Stimulated activated effector memory CD8-positive, alpha-beta T cell treated with anti-CD3 and anti-CD28 coated beads, Interleukin-12 subunit alpha, Interleukin-12 subunit beta, amount 100 ng/mL, for 72 hours (primary cell): ENCODE measurements around the gene COL19A1.
A peak's percentile ranks its signal among the peaks of the same experiment; 100 is the strongest.
"Not testable (repeated sequence)": the region's sequence is repeated elsewhere in the genome, so short reads cannot be mapped to it uniquely, and the experiment has no call there.

ENCODE experiments used
- ATAC-seq: fragments of 150-1000 bp; cut with Tn5 transposase; 2 replicates; pipeline ENCODE4 v1.10.0; 2021
- DNase-seq, 2 donors: peaks; one replicate each; pipeline ENCODE4 v3.0.0; 2021 to 2022; ENCODE audit warnings: low spot score in 2 of 2
- H3K27ac Mint-ChIP-seq: one replicate; pipeline ENCODE4 v1.8.0; 2022; ENCODE audit warnings: mild to moderate bottlenecking, mixed read lengths
- H3K36me3 Mint-ChIP-seq: one replicate; pipeline ENCODE4 v1.8.0; 2022; ENCODE audit warnings: mild to moderate bottlenecking, mixed read lengths
- H3K4me1 Mint-ChIP-seq: one replicate; pipeline ENCODE4 v1.8.0; 2022; ENCODE audit warnings: mixed read lengths
- H3K4me3 Mint-ChIP-seq: one replicate; pipeline ENCODE4 v1.8.0; 2022; ENCODE audit warnings: mild to moderate bottlenecking, mixed read lengths
- H3K9me3 Mint-ChIP-seq: one replicate; pipeline ENCODE4 v1.8.0; 2022; ENCODE audit warnings: mixed read lengths

Gene COL19A1

DNA sequence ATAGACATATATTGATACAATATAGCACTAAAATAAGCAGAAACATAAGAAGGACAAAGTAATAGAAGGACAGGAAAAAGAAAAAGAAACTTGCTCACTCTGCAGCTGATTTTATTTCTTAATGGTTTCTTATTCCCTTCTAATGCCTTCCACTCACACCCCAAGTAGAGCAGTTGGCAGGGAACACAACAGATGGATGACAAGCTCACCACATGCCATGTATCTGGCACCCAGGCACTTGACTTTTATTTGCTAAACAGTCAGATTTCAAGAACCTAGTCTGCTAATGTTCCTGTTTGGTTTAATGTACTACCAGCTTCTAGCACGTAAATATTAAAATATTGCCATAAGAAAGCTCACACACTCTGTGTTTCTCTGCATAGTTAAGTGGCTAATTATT is 87.1 kb downstream of the COL19A1 start:
- DNase-seq, result no peak
- Mint-ChIP-seq H3K4me1 (no peaks in the 10 kb centered on the region), H3K36me3 (no peaks in the 10 kb centered on the region), H3K4me3 (no peak overlapping the region), H3K27ac (no peak overlapping the region), H3K9me3 (no peaks in the 10 kb centered on the region)
- no peak for ATAC-seq

DNA sequence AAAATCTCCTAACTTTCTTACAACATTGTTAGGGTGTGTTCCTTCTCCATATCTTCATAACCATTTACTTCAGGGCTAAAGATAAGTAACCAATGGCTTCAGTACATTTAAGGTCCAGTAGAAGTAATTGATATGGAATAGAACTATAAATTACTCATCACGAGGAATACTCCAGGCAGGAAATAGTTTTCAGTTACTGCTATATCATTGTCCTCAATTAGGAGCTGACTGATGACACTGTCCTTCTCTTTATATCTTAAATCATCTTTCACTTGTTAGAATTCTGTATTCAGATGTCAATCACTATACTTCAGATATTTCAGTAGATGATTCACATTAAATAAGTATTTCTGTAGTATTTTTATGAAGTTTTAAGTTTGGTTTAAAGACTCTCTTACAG is 88.4 kb downstream of the COL19A1 start:
- Mint-ChIP-seq H3K27ac (no peak overlapping the region), H3K9me3 (no peaks in the 10 kb centered on the region), H3K4me3 (no peak overlapping the region), H3K4me1 (no peaks in the 10 kb centered on the region), H3K36me3 (no peaks in the 10 kb centered on the region)
- DNase-seq, result no peak
- no peak for ATAC-seq

DNA sequence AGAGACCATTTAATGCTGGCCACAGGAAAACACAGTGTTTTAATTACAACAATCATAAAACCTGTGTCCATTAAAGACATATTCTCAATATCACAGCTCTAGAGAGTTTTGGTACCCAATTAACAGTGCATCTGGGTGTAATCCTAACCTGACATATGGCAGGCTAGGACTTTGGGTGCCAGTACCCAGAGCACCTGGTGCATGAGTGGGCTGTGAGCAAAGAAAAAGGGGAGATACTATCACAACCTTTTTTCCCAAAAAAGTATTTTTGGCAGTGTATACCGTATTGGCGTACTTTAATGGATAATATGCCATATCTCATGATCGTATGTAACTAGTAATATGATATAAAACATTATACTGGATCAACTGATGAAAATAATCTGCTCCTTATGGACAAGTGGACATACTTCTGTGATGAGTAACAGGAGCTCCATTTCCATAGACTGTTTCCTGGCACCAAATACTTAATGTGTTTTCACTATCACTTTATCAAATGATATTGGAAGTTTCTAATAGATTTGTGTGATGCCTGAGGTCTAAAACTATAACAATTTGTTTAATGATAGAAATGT is 91.7 kb downstream of the COL19A1 start:
- no peaks in the 10 kb centered on the region for H3K9me3 Mint-ChIP-seq
- H3K27ac Mint-ChIP-seq, result no peak overlapping the region
- H3K4me3 Mint-ChIP-seq, result no peak overlapping the region
- H3K4me1 Mint-ChIP-seq, result no peaks in the 10 kb centered on the region
- ATAC-seq (no peak), DNase-seq (no peak)
- no peaks in the 10 kb centered on the region for H3K36me3 Mint-ChIP-seq

DNA sequence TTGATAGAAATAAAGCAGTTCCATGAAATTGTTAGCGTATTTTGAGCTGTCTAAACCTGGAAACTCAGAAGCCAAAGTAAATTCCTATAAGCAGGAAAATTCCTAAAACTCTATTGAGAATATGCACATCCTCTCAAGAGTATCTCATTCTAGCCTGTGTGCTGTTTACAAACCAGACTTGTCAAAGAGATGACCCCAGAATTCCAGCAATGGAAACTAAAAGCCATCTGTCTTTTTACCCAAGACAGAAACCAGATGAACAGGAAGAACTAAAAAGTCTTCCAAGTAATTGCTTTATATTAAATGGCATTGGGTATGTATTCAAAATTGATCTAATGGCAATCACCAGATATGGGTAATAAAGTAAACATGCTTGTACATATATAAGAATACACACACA is 92.6 kb downstream of the COL19A1 start:
- ATAC-seq (no peak), DNase-seq (no peak)
- Mint-ChIP-seq H3K4me3 (no peak overlapping the region), H3K9me3 (no peaks in the 10 kb centered on the region), H3K4me1 (no peaks in the 10 kb centered on the region), H3K36me3 (no peaks in the 10 kb centered on the region), H3K27ac (no peak overlapping the region)

DNA sequence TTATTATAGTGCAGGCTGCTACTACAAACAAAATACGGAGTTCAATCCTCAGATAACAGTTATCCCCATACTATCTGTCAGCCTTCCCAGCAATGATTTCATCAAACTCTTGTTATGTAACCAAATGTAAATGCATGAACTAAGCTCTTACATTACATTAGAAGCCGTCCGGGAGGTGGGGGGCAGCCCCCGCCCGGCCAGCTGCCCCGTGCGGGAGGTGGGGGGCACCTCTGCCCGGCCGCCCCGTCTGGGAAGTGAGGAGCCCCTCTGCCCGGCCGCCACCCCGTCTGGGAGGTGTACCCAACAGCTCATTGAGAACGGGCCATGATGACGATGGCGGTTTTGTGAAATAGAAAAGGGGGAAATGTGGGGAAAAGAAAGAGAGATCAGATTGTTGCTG is 99.6 kb downstream of the COL19A1 start:
- H3K4me3 Mint-ChIP-seq, H3K4me1 Mint-ChIP-seq, DNase-seq, H3K27ac Mint-ChIP-seq, H3K9me3 Mint-ChIP-seq, H3K36me3 Mint-ChIP-seq, ATAC-seq: not testable (repeated sequence)

DNA sequence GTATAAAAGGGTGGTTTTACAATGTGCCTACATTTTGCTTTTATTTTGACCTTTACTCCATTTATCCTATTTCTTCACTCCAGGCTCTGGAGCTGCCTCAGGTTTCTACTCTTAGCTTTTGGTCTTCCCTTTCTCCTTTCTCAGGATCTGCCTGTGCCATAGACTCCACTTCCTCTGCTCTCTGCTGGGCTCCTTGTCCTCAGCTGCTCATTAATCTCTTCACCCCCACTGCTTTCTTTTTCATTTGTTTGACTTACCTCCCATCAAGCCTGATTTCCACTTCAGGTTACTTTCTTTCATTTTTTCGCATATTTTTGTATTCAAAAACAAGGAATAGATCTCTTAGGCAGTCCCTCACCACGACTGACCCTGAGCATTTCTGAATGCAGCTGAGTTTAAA is 106.8 kb downstream of the COL19A1 start:
- H3K9me3 Mint-ChIP-seq, result no peaks in the 10 kb centered on the region
- H3K36me3 Mint-ChIP-seq, result no peaks in the 10 kb centered on the region
- H3K4me1 Mint-ChIP-seq, result no peaks in the 10 kb centered on the region
- ATAC-seq (no peak), DNase-seq (no peak)
- no peak overlapping the region for H3K27ac Mint-ChIP-seq
- no peak overlapping the region for H3K4me3 Mint-ChIP-seq

DNA sequence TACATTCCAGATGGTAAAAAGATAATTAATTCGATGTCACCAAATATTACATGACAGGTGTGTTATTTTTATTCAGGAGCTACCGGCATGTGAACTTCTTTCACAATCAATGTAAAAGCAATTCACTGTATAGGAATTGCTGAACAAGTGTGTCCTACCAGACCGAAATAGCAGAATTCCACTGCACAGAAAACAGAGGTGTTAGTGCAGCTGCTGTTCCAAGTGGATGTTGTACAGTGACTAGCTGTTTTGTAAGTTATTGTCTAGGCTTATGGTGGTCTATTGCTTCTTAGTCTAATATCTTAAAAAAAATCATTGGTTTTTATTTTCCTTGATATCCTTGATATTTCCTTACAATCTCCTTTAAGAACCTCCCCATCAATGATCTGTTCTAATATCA is 107.4 kb downstream of the COL19A1 start:
- no peak for DNase-seq
- H3K9me3 Mint-ChIP-seq, result no peaks in the 10 kb centered on the region
- ATAC-seq, result no peak
- no peaks in the 10 kb centered on the region for H3K4me1 Mint-ChIP-seq
- no peak overlapping the region for H3K4me3 Mint-ChIP-seq
- H3K27ac Mint-ChIP-seq, result no peak overlapping the region
- no peaks in the 10 kb centered on the region for H3K36me3 Mint-ChIP-seq

DNA sequence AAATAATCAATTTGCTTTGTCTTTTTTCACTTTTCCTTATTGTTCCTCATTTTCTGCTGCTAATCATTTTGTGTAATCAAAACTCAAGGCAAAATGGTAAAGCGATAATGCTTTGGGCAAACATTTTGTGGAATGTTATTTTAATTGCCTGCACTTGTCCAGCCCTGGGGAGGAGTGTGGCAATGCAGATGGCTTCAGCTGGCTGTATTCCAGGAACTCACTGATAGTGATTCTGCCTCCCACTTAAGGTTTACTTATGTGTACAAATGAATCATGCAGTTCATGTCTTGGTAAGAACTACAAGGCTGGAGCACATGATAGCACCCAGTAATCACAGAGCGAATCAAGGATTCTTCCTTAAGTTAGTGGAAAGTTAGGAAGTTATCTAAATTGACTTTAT is 107.8 kb downstream of the COL19A1 start:
- H3K4me3 Mint-ChIP-seq, result no peak overlapping the region
- H3K4me1 Mint-ChIP-seq, result no peaks in the 10 kb centered on the region
- no peak for ATAC-seq
- H3K9me3 Mint-ChIP-seq, result no peaks in the 10 kb centered on the region
- no peak overlapping the region for H3K27ac Mint-ChIP-seq
- DNase-seq, result no peak
- no peaks in the 10 kb centered on the region for H3K36me3 Mint-ChIP-seq

DNA sequence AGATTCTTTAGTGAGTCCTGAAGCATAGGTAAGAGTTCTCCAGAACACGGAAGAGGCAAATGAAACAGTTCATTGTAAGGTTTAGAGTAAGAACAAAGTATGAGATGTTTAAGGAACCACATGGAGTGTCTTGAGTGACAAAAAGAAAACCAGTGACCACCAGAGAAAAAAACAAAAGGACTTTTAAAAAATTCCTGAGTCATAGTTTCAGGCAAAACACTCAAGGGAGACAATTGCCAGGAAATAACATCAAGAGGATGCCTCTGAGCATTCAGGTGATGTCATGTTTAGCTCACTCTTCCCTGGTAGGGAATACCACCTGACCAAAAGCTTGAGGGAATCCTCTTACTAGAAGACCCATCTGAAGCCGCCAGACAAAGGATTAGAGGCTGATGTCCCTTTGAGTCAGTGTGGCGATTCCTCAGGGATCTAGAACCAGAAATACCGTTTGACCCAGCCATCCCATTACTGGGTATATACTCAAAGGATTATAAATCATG is 110.3 kb downstream of the COL19A1 start:
- no peak overlapping the region for H3K4me3 Mint-ChIP-seq
- H3K27ac Mint-ChIP-seq, result no peak overlapping the region
- ATAC-seq (no peak), DNase-seq (no peak)
- no peaks in the 10 kb centered on the region for H3K9me3 Mint-ChIP-seq
- no peaks in the 10 kb centered on the region for H3K36me3 Mint-ChIP-seq
- no peaks in the 10 kb centered on the region for H3K4me1 Mint-ChIP-seq

DNA sequence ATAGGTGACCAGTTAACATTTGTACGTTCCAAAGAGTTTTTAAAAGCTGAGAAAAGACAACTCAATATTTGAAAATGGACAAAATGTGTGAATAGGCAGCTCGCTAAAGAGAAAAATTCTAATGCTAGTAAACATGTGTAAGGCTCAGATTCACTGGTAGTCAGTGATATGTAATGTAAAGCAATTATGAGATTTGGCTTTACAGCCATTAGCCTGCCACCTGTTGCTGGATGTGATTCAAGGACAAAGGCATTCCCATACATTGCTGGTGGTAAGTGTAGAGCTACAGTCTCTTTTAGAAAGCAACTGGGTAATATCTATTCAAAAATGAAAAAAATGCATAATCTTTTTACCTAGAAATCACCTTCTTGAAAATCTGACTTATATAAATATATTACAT is 114.3 kb downstream of the COL19A1 start:
- DNase-seq, result no peak
- H3K4me1 Mint-ChIP-seq, result no peaks in the 10 kb centered on the region
- no peak overlapping the region for H3K27ac Mint-ChIP-seq
- no peak for ATAC-seq
- no peak overlapping the region for H3K4me3 Mint-ChIP-seq
- H3K9me3 Mint-ChIP-seq, result no peaks in the 10 kb centered on the region
- H3K36me3 Mint-ChIP-seq, result no peaks in the 10 kb centered on the region

DNA sequence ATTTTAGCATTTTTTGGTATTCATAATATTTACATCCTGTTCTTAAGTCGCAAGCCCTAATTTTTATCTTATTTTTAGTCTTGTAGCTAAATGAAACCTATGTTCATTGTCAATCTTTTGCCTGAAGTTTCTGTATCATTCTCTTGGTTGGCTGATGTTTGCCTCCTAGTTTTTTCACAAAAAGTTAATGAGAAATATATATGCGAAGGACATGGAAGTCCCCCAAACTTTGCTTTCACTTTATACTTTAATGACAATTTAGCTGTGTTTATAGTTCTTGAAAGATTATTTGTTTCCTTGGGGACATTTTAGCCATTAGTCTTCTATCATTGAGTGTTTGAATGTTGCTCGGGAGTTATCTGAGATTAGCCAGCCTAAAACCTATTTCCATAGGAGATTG is 118.2 kb downstream of the COL19A1 start:
- no peaks in the 10 kb centered on the region for H3K36me3 Mint-ChIP-seq
- H3K27ac Mint-ChIP-seq, result no peak overlapping the region
- H3K4me3 Mint-ChIP-seq, result no peak overlapping the region
- no peaks in the 10 kb centered on the region for H3K4me1 Mint-ChIP-seq
- no peaks in the 10 kb centered on the region for H3K9me3 Mint-ChIP-seq
- DNase-seq, result no peak
- ATAC-seq, result no peak

DNA sequence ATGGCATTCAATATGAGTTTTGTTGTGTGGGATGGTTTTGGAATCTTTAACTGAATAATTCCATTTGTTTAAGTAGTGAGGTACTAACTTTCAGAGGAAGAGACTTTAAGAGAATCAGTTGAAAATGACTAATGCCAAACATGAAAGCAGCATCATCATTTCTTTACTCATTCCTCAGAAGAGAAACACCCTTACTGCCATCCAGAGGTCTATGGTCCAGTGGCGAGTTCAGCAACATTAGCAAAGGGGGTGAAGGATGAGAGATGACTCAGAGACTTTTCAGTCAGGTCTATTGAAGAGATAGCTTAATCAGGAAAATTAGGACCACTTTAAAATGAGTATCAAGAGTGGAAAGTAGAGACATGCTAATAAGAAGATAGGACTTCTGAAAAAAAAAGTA is 118.8 kb downstream of the COL19A1 start:
- no peaks in the 10 kb centered on the region for H3K36me3 Mint-ChIP-seq
- H3K27ac Mint-ChIP-seq, result no peak overlapping the region
- no peaks in the 10 kb centered on the region for H3K4me1 Mint-ChIP-seq
- peak; percentile 66 for ATAC-seq
- H3K4me3 Mint-ChIP-seq, result no peak overlapping the region
- no peak for DNase-seq
- H3K9me3 Mint-ChIP-seq, result no peaks in the 10 kb centered on the region

DNA sequence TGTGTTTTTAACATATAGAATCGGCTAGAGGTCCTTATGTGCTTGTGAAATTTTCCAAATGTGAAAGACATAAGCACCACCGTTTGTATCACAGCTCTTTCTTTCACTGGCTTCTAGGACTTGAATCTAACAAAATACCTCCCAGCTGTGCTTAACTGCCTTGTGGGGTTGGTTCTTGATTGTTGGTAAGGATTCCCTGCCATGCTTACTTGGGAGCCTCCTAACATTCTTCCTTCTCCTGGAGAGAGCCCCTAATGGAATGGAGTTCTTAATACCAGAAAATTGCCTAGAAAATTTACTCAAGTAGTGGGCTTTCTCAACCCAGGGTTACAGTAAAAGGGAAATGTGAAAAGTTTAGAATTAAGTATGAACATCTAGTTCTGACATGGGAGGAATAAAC is 121.2 kb downstream of the COL19A1 start:
- no peak overlapping the region for H3K4me3 Mint-ChIP-seq
- no peaks in the 10 kb centered on the region for H3K4me1 Mint-ChIP-seq
- DNase-seq, result no peak
- no peak overlapping the region for H3K27ac Mint-ChIP-seq
- H3K9me3 Mint-ChIP-seq, result no peaks in the 10 kb centered on the region
- no peaks in the 10 kb centered on the region for H3K36me3 Mint-ChIP-seq
- ATAC-seq, result no peak

DNA sequence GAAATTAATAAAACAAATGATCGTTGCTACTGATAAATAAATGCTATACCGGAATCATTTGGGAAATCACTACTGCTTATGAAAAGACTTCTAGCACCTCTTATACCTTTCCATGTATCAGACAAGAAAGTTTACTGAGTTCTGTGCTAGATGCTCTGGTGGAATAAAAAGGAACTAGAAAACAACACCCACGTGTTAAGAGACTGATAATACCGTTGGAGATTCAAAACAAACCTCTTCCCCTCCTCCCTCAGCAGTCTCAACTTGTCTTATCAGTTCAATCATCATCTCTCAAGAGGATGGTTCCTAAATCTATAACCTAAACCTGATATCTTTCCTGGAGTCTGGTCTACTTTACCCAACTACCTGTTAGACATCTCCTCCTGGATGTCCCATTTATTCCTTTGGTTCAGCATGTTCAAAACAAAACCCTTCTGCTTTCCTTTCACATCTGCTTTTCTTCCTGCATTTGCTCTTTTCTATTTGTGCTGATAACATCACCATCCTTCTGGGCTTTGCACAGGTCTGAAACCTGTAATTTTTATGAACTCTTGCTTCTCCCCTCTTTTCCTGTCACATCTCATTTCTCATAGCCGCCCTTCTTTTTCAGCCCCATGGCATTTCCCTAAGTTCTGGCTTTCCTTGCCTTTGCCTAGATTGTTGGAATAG is 122.2 kb downstream of the COL19A1 start:
- no peak for DNase-seq
- no peaks in the 10 kb centered on the region for H3K4me1 Mint-ChIP-seq
- H3K9me3 Mint-ChIP-seq, result no peaks in the 10 kb centered on the region
- no peak overlapping the region for H3K4me3 Mint-ChIP-seq
- H3K36me3 Mint-ChIP-seq, result no peaks in the 10 kb centered on the region
- no peak overlapping the region for H3K27ac Mint-ChIP-seq
- ATAC-seq, result no peak

DNA sequence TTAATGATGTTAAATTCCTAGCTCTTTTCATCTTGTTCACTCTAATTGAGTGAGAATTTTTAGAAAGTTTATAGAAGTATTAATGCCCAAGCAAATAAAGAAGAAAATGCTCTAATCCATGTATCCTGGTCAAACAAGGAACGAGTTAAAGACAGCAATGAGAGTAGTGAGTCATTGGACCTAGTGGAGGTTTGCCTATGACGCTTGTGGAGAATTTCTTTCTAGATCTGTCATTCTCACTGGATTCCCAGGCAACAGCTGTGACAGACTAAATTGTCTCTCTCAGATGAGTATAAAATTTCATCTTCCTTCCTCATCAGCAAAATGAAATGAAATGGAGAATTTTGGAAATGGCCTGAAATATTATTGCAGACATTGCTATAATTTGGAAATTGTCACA is 127.9 kb downstream of the COL19A1 start:
- H3K27ac Mint-ChIP-seq, result no peak overlapping the region
- H3K4me1 Mint-ChIP-seq, result no peaks in the 10 kb centered on the region
- H3K9me3 Mint-ChIP-seq, result no peaks in the 10 kb centered on the region
- H3K4me3 Mint-ChIP-seq, result no peak overlapping the region
- no peaks in the 10 kb centered on the region for H3K36me3 Mint-ChIP-seq
- DNase-seq, result no peak
- no peak for ATAC-seq

DNA sequence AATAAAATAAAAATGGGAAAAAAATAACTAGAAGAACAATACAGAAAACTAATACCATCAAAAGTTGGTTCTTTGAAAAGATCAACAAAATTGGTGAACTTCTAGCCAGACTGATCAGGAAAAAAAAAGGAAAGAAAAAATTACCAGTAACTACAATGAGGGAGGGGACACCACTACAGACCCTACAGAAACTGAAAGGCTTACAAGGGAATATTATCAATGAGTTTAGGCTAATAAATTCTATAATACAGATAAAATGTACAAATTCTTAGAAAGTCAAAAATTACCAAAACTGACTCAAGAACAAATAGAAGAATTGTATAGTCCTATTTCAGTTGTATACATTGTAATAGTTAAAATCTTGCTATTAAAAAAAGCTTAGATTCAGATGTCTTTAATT is 141.8 kb downstream of the COL19A1 start:
- H3K4me1 Mint-ChIP-seq, result no peaks in the 10 kb centered on the region
- no peak overlapping the region for H3K27ac Mint-ChIP-seq
- DNase-seq (no peak), ATAC-seq (no peak)
- H3K36me3 Mint-ChIP-seq, result no peaks in the 10 kb centered on the region
- no peak overlapping the region for H3K4me3 Mint-ChIP-seq
- peaks cover 10% of the 10 kb centered on the region for H3K9me3 Mint-ChIP-seq
